A673 (cell line): ENCODE results near the gene DRC7. TPM values are rescaled to one million over a fixed set of nuclear protein-coding genes. Genes with fewer than 3 reads are reported as not detected.

ENCODE experiments used
- BruUV-seq: library from RNA; stranded (reverse); fragments of 400-500 nt; replicated peaks from 2 replicates; lab custom pipeline; 2021; lab: Mats Ljungman, UMichigan
- CTCF ChIA-PET: fragments of 300-600 bp; sonication (Branson Sonifier 250); formaldehyde crosslinking; loops from one replicate; lab custom pipeline; 2022; ENCODE audit warnings: antibody characterized with exemption; lab: Charles Lee
- POLR2A ChIA-PET: fragments of 300-600 bp; sonication (Branson Sonifier 250); formaldehyde crosslinking; loops from one replicate; lab custom pipeline; 2022; ENCODE audit warnings: antibody characterized with exemption; ENCODE audit not compliant: low non-redundant PET; lab: Charles Lee
- DNase-seq: peaks from one replicate; pipeline ENCODE4 v3.0.0-alpha.2; 2015; ENCODE audit warnings: low spot score
- H3K27ac ChIP-seq: fragments of 200-600 bp; sonication (generic); 2 replicates; pipeline ENCODE4 v1.5.1; 2016; ENCODE audit warnings: mixed run types, low read depth, mild to moderate bottlenecking, mixed read lengths, antibody characterized with exemption, low read length; ENCODE audit not compliant: poor library complexity, severe bottlenecking
- H3K27me3 ChIP-seq: fragments of 200-600 bp; sonication (generic); replicated peaks from 2 replicates; pipeline ENCODE4 v1.6.1; 2017; ENCODE audit warnings: mixed run types, low read depth, mild to moderate bottlenecking, mixed read lengths, antibody characterized with exemption, low read length; ENCODE audit not compliant: insufficient read depth, poor library complexity
- H3K36me3 ChIP-seq: fragments of 200-600 bp; sonication (generic); 2 replicates; pipeline ENCODE4 v1.6.1; 2016; ENCODE audit warnings: mixed run types, mild to moderate bottlenecking, mixed read lengths, antibody characterized with exemption, low read length; ENCODE audit not compliant: insufficient read depth, poor library complexity, severe bottlenecking
- H3K4me1 ChIP-seq: fragments of 200-600 bp; sonication (generic); 2 replicates; pipeline ENCODE4 v1.6.1; 2017; ENCODE audit warnings: mixed run types, mild to moderate bottlenecking, mixed read lengths, antibody characterized with exemption, low read length; ENCODE audit not compliant: insufficient read depth, poor library complexity, severe bottlenecking
- H3K4me3 ChIP-seq: fragments of 200-600 bp; sonication (generic); 2 replicates; pipeline ENCODE4 v1.5.1; 2016; ENCODE audit warnings: low read depth, mixed run types, mild to moderate bottlenecking, mixed read lengths, low read length; ENCODE audit not compliant: poor library complexity, severe bottlenecking
- H3K9me3 ChIP-seq: fragments of 200-600 bp; sonication (generic); 2 replicates; pipeline ENCODE4 v1.6.1; 2016; ENCODE audit warnings: mixed run types, low read depth, mild to moderate bottlenecking, mixed read lengths, antibody characterized with exemption, low read length; ENCODE audit not compliant: poor library complexity, severe bottlenecking
- EZH2 ChIP-seq: fragments of 200-600 bp; sonication (generic); IDR thresholded peaks from 2 replicates; pipeline ENCODE4 v1.6.1; 2017; ENCODE audit warnings: borderline replicate concordance, low read depth, mild to moderate bottlenecking, mixed read lengths, antibody characterized with exemption, low read length; ENCODE audit not compliant: poor library complexity, severe bottlenecking
- intact Hi-C: fragments of 100-400 bp; cut with micrococcal nuclease; formaldehyde crosslinking; loops from one replicate; pipeline ENCODE4 v1.10.0; 2022; ENCODE audit not compliant: unreplicated experiment
- total RNA-seq: library from RNA; stranded (reverse); gene quantifications from 2 replicates; pipeline ENCODE4 v1.2.3, GENCODE V29; 2021
- TF ChIP-seq, protein P1 (sequence below): fragments of 300-800, 200-600 bp; sonication (generic); conservative IDR thresholded peaks from 2 replicates; pipeline ENCODE4 v1.5.1; 2017; ENCODE audit warnings: low read depth, mild to moderate bottlenecking, antibody characterized with exemption, low read length, moderate library complexity, mixed read lengths

DRC7 gene
- total RNA-seq, 1 experiment from 2014 or later, result not detected

DNA sequence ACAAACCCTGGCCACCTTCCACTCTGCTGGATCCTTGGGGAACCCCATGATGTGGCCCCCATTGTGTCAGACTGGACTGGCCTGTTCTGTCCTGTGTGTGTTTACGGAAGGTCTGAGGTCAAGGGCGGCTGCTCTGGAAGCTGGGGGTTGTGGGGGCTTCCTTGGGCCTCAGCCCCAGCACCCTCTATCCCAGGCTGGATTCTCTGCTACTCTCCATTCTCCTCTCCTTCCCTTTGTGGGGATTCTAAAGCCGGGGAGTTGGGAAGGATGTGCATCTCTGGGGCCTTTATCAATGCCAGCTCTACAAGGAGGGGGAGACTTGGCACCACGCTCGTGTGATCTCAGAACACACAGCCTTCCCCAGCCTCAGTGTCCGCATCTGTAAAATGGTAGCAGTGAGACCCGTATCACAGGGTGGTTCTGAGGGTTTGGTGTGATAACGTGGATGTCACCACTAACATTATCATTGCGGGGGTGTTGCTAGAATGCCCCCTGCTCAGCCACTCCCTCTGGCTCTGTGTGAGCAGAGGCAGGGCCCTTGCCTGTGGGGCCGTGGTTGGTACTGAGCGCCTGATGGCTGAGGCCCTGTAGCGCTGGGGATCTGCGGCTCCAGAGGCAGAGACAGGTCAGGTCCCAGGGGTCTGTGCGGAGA is 48.1 kb upstream of the DRC7 start:
- no peaks in the 10 kb centered on the region for H3K9me3 ChIP-seq

GRCh38 chr16:57647136-57647875 is 47.3 kb upstream of the DRC7 start:
- ChIA-PET CTCF (no interaction called here), POLR2A (no interaction called here)
- no peaks in the 10 kb centered on the region for H3K27me3 ChIP-seq
- H3K36me3 ChIP-seq, result no peaks in the 10 kb centered on the region
- no peaks in the 10 kb centered on the region for H3K9me3 ChIP-seq
- no peaks in the 10 kb centered on the region for H3K4me1 ChIP-seq
- intact Hi-C loops, result loop anchor here (5.0 kb wide), 1 partner anchor 365 kb away; no protein-coding TSS in a partner anchor
- no peak overlapping the region for H3K27ac ChIP-seq
- DNase-seq, result no peak
- BruUV-seq, result no TSS peak
- TF ChIP-seq, protein P1, sequence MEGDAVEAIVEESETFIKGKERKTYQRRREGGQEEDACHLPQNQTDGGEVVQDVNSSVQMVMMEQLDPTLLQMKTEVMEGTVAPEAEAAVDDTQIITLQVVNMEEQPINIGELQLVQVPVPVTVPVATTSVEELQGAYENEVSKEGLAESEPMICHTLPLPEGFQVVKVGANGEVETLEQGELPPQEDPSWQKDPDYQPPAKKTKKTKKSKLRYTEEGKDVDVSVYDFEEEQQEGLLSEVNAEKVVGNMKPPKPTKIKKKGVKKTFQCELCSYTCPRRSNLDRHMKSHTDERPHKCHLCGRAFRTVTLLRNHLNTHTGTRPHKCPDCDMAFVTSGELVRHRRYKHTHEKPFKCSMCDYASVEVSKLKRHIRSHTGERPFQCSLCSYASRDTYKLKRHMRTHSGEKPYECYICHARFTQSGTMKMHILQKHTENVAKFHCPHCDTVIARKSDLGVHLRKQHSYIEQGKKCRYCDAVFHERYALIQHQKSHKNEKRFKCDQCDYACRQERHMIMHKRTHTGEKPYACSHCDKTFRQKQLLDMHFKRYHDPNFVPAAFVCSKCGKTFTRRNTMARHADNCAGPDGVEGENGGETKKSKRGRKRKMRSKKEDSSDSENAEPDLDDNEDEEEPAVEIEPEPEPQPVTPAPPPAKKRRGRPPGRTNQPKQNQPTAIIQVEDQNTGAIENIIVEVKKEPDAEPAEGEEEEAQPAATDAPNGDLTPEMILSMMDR, result no peak
- TF ChIP-seq EZH2, result no peak
- H3K4me3 ChIP-seq, result no peak overlapping the region

More for the DNA sequence above, 48.1 kb upstream of the DRC7 start:
- no TSS peak for BruUV-seq
- ChIA-PET POLR2A (no interaction called here), CTCF (no interaction called here)
- Histone ChIP-seq H3K27me3 (no peaks in the 10 kb centered on the region), H3K36me3 (no peaks in the 10 kb centered on the region), H3K4me3 (no peak overlapping the region), H3K27ac (no peak overlapping the region), H3K4me1 (no peaks in the 10 kb centered on the region)
- no peak for DNase-seq
- intact Hi-C loops, result loop anchor here (5.0 kb wide), 1 partner anchor 366 kb away; no protein-coding TSS in a partner anchor
- no peak for TF ChIP-seq EZH2
- TF ChIP-seq, protein P1, result no peak

- Histone ChIP-seq H3K4me3 (no peak overlapping the region), H3K27me3 (no peaks in the 10 kb centered on the region), H3K27ac (no peak overlapping the region), H3K36me3 (no peaks in the 10 kb centered on the region), H3K9me3 (no peaks in the 10 kb centered on the region), H3K4me1 (no peaks in the 10 kb centered on the region)
- intact Hi-C loops, result loop anchor here (5.0 kb wide), 1 partner anchor 364 kb away; no protein-coding TSS in a partner anchor
- TF ChIP-seq, protein P1, result no peak
- TF ChIP-seq EZH2, result no peak
- BruUV-seq, result no TSS peak
- no peak for DNase-seq
- POLR2A ChIA-PET, result no interaction called here
- CTCF ChIA-PET, result no interaction called here
Measured at GRCh38 chr16:57648125-57648524, 46.5 kb upstream of the DRC7 start.
